HG02852 (cell line): Measurements from ENCODE around the gene CYB5RL.
"Not testable (repeated sequence)": the region's sequence is repeated elsewhere in the genome, so short reads cannot be mapped to it uniquely, and the experiment has no call there.

Experiments used
- ATAC-seq: cut with Tn5 transposase; IDR thresholded peaks from one replicate; pipeline ENCODE4 v1.9.1; 2021; ENCODE audit warnings: mild to moderate bottlenecking, moderate library complexity; ENCODE audit not compliant: unreplicated experiment

Gene CYB5RL, protein sequence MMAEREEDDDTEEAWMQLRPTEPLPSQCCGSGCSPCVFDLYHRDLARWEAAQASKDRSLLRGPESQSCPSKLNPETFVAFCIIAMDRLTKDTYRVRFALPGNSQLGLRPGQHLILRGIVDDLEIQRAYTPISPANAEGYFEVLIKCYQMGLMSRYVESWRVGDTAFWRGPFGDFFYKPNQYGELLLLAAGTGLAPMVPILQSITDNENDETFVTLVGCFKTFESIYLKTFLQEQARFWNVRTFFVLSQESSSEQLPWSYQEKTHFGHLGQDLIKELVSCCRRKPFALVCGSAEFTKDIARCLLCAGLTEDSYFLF

DNA sequence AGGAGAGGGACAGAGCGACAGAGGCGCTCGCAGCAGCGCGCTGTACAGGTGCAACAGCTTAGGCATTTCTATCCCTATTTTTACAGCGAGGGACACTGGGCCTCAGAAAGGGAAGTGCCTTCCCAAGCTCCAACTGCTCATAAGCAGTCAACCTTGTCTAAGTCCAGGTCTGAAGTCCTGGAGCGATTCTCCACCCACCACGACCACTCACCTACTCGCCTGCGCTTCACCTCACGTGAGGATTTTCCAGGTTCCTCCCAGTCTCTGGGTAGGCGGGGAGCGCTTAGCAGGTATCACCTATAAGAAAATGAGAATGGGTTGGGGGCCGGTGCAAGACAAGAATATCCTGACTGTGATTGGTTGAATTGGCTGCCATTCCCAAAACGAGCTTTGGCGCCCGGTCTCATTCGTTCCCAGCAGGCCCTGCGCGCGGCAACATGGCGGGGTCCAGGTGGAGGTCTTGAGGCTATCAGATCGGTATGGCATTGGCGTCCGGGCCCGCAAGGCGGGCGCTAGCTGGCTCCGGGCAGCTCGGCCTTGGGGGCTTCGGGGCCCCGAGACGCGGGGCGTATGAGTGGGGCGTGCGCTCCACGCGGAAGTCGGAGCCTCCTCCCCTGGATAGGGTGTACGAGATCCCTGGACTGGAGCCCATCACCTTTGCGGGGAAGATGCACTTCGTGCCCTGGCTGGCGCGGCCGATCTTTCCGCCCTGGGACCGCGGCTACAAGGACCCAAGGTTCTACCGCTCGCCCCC, at the start of gene CYB5RL, which contains the start of gene MRPL37:
Gene CYB5RL (minus strand): TSS at position 266 of the 754 bp plus-strand sequence. CDS start 4,414 bp downstream, outside the sequence.
Gene MRPL37 (plus strand): TSS at position 403 of the 754 bp plus-strand sequence. CDS start 77 bp downstream, at position 480.
- ATAC-seq, result peak; percentile 96

DNA sequence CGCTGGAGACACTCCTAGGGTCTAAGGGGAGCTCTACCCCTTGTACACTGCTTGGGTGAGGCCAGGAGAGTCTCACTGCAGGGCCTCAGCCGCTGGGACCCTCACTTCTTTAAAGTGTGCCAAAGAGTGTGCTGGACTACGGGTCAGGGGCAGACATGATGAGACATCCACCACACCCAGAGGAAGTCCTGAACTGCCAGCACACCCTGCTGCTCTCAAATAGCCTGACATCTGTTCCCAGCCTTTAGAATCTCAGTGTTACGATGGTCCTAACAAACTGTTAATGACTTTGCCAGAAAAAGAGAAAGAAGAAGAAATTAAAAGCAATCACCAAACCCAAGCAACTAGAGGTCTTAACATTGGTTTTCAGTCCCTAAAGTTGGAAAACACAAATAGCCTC, 49.1 kb upstream of the CYB5RL start:
- ATAC-seq, result no peak

DNA sequence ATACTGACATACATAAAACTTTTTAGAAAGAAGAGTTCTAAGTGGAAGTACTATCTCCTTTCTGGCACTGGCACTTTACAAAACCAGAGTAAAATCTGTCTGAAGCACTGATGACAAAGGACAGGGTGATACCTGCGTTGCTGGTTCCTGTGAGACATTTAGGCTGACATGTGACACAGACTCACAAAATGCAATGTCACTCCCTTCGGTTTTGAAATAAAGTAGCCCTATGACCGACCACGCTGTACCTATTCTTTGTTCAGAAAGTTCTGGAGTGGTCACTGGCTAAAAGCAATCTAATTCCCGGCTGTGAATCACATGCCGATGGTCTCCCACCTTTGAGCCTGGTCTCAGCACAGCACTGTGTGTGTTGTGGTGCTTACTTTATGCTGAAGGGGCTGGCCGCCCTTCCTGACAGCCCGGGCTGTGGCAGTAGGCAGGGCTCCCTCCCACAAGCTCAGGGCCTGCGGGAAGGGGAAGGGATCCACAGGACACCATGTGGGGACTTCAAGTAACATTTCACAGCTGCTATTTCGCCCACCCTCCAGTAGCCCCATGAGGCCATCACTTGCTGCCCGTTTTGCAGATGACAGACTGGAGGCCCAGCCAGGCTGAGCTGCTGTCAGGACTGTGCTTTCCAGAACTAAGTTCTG, 48.2 kb upstream of the CYB5RL start:
- no peak for ATAC-seq

DNA sequence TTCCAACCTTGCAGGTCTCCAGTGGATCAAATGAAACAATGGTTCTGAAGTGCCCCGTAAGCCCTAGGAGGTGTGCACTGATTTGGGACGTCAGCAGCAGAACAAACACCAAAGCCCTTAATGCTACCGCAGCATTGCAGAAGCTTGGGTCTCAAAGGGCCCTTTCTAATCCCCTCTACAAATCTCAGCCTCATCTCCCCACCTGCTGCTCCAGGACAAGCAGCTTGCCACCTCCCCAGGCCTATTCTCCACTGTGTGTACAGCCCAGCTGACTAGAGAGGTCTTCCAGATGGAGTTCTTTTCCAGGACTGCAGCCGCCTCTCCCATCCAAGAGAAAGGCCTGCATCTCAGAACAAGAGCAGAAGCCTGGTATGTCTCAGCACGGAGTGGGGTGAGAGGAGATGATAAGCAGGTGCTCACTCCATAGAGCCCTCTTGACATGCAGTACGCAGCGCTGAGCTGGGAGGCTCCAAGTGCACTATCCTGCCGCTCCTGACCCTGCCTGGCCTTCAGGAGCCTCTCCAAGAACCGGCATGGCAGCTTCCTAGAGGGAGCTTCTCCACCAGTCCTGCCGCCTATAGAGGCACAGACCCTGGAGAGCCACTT, 46.4 kb upstream of the CYB5RL start:
- no peak for ATAC-seq

DNA sequence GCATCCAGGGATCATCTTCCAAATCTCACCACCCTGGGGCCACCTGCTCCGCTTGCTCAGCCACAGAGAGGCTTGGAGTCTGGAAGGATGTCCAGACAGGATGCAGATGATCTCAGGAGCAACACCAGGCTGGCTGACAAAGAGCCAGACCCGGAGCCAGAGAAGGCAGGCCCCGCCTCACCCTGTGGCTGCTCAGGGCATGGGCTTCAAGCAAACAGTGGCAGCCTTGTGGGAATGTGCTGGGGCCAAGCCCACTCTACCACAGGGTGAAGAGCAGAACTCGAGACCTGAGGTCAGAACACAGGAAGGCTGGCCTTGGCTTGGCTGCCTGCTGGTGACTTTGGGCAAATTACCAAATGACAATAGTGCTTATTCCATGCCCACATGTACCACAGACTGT, 45.7 kb upstream of the CYB5RL start:
- no peak for ATAC-seq

DNA sequence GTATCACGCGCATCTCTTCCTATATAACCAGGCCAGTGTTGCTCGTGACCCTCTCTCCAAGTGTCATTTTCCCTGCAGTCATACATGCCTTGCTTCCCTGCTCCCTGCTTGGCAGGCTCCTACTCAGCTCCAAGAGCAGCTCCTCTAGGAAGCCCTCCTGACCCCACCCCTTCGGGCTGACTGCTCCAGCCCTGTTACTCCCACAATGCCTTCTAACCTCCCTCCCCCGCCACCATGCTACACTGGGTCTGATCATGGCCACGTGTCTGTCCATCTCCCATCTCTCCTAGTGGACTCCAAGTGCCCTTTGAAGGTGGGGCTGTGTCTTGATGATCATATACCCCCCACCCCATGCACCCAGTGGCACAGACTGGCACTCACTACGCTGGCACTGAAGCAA, 44.8 kb upstream of the CYB5RL start:
- ATAC-seq, result no peak

DNA sequence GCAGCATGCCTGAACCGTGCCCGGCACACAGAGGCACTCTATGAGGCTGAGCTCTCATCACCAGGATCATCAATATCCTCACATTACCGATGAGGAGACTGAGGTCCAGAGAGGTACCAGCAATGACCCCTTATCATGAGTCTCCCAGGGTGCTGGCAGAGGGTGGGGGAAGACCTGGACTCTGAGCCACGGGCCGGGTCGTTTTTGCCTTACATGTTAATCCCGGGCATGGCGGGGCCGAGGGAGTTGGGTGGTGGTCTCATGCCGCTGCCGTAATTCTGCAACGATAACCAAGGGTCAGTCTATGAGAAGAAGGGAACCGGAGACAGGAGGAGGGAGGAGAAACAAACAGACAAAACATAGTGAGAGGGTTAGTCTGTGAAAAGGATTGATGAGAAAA, 43.2 kb upstream of the CYB5RL start:
- ATAC-seq, result no peak

DNA sequence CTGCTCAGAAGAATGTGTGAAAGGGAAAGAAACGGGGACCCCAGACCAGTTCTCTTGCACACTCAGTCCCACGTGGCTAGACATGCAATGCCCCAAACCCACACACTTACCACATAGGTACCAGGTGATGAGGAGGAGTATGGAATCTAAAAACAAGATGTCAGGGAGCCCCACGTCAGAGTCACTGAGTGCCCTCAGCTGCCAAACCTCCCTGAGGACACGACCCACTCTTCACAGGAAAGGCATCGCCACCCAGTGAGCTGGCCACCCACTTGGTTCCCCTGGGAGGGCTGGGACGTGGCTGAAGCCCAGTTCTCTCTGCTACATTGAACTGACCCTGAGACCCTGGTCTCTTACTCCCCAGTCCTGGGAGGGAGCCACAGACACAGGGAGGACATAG, 41.5 kb upstream of the CYB5RL start:
- no peak for ATAC-seq

DNA sequence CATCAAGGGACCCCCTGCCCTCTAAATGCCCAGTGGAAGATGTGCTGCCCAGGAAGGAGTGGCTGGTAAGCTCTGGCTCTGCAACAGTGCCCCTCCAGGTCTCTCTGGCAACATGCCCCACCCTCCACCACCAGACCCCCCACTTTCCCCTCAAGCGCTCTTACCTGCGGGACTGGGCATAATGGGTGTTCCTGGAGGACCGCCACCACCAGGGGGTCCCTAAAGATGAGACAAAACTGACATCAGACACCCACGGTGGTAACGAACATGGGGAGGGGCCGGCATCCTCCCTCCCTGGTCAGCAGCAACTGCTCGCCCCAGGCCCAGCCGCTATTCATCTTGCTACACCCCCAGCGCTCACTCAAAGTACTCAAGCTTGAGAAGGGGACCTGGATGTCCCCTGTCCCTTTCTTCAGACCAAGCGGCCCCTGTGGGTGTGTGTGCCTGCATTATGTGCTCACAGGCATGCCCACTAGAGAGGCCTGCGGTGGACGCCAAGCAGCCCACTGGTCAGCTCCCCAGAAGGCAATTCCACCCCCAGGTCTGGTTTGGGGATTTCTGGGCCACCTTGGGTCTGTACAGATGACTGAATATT, 41.0 kb upstream of the CYB5RL start:
- no peak for ATAC-seq

DNA sequence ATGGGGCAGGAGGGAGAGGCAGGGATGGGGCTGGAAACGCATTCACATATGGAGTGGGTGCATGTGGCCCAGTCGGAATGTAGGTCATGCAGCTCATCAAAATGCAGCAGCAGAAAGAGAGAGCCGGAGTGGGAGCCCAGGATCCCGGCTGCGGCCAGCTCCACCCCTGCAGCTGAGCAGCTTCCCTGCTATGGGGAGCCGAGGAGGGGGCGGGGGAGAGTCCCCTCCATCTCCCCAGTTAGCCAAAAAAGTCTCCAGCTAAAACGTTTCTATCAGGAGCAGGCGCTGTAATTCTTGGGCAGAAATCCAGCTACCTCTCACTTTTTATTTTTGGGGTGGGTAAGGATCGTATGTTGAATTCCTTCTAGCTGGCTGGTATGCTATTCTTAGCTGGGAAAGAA, 39.8 kb upstream of the CYB5RL start:
- ATAC-seq, result no peak

DNA sequence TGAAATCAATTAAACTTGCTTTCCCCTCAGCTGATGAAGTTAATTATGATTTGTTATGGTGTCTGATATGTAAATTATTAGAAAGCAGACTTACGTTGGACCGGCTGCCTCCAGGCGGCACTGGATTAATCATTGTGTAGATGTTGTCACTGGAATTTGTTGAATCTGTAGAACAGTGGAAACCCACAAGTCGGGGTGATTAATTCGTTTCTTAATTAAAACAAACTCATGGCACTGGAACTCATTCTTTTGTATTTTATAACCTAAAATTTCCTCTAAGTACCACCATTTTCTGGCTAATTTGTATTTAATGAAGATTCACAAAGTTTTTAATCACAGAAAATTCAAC, 39.2 kb upstream of the CYB5RL start:
- no peak for ATAC-seq

DNA sequence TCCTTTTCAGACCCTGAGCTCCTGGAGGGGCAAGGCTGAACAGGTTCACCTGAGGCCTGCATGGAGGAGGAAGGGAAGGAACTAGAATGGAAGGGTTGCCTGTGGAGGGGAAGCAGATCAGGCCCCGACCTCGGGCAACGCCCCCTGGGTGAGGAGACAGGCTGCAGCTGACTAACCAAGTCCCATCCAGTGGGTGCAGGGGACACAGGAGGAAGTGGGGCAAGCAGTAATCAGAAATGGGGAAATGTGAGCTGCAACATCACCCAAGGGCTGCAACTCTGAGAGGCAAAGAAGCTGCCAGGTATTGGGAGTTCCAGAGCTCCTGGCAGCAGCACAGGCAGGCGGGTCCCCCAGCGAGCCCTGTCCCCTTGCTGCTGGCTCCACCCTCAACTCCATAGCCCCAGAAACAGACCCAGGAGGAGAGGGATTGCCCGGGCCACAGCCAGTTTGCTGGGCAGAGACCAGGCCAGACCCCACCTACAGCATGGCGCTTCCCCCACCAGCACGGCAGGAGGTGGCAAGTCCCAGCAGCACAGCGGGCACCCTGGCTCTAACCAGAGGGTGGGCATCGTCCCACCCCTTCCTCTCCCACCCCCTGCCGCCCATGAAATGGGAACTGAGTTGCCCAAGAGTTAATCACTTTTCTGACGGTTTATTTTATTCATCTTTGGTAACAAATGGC, 38.7 kb upstream of the CYB5RL start:
- no peak for ATAC-seq

DNA sequence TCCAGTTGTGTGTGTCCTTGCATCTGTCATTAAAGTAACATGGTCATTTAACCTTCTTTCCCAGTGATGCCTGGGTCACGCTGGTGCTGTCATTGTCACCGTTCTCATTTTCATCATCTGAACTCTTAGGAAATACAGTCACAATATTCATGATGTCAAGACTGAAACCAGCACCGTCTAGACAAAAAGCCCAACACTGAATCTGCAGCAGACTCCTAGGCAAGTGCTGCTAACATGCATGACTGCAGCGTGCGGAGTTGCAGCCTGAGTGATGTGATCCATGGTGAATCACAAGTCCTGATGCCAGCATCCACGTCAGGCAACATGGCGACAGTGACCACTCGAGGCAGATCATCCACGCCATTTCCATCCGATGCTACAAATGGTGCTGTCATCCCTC, 37.8 kb upstream of the CYB5RL start:
- ATAC-seq, result no peak

DNA sequence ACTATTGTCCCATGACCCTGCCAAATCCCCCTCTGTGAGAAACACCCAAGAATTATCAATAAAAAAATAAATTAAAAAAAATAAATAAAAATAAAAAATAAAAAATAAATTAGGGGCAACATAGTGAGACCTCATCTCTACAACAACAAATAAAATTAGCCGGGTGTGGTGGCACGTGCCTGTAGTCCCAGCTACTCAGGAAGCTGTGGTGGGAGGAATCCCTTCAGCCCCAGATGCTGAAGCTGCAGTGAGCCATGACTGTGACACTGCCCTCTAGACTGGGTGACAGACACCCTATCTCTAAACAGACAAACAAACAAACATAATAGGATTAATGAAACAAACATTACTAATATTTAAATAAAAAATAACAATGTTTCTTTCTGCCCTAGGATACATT, 34.5 kb upstream of the CYB5RL start:
- ATAC-seq, result no peak

DNA sequence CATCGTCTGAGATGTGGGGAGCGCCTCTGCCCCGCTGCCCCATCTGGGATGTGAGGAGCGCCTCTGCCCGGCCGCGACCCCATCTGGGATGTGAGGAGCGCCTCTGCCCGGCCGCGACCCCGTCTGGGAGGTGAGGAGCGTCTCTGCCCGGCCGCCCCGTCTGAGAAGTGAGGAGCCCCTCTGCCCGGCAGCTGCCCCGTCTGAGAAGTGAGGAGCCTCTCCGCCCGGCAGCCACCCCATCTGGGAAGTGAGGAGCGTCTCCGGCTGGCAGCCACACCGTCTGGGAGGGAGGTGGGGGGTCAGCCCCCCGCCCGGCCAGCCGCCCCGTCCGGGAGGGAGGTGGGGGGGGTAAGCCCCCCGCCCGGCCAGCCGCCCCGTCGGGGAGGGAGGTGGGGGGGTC, 33.4 kb upstream of the CYB5RL start:
- not testable (repeated sequence) for ATAC-seq

DNA sequence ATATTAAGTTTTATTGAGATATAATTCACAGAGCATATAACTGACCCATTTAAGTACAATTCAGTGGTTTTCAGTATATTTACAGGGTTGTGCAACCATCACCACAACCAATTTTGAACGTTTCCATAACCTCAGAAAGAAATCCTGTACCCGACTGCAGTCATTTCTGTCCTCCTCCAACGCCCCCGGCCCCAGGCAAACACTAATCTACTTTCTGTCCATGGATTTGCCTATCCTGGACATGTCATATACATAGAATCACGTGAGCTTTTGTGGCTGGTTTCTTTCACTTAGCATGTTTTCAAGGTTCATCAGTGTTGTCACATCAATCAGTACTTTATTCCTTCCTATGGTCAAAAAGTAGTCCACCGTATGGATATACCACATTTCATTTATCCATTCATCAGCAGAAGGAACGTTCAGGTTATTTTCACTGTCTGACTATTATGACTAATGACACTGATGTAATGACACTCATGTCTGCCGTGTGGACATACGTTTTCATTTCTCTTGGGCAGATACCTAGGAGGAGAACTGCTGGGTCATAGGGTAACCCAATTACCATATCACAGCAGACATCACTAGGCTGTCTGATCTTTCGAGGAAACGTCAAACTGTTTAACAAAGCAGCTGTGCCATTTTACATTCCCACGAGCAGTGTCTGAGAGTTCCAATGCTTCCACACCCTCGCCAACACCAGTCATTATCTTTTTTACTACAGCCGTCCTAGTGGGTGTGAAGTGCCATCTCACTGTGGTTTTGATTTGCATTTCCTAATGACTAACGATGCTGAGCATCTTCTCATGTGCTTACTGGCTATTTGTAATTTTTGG, 30.9 kb upstream of the CYB5RL start:
- ATAC-seq, result no peak

DNA sequence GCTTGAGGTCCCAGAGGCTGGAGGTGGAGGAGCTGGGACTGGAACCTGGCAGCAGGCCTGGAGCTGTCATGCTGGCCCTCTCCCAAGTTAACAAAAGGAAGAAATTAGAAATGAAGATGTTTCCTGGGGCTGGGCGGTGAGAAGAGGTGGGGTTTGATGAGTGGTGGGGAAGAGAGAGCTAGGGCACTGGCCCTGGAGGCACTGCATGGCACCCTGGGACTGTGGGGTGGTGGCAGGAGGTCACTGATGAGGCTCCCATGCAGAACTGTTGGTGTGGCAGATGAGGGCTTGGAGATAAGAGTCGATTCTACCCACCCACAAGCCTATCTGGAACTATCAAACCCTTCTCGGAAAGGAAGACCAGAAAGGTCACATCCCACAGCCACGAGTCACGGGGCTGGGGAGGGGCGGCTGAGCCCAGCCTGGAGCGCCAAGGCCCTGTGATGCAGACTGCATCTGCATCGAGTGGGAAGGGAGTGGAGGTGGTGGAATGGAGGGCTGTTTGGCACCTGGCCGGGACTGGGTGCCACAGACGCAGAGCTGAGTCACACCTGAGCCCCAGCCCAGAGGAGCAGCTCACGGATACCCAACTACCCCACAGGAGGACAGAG, 29.6 kb upstream of the CYB5RL start:
- ATAC-seq, result no peak

DNA sequence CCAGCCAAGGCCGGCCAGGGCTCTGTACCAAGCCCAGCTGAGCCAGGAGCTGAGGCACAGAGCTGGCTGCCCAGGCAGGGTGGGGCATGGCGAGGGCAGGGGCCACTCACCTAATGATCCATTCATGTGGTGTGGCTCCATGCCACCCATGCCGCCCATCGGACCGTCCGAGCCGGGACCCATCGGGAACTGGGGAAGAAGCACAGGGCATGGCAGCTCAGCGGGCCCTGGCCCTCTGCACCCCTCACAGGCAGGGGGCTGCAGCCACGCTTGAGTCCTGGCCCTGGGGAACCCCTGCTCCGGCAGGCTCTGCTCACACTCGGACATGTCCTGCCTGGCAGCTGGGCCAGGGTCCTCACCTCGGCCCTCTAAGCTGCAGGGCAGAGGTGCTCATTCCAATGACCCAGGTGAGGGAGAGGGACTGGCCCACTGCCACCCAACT, 28.8 kb upstream of the CYB5RL start:
- ATAC-seq, result no peak

DNA sequence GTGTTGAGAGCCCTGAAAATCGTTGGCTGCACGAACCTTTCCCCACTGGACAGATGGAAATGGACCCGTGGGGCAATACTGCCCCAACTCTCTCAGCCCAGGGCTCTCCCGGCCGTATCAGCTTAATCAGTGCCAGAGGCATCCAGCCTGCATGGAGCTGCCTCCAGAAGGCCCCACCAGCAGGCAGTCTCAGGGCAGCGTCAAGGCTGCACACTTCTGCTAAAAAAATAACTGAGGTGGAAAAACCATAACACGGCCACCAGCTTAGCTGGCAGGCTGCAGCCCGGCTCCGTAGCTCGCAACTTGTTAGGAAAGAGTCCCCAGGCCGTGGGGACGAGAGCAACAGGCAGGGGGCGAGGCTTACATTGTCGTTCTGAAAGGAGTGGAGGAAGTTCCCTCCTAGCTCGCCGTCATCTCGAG, 28.1 kb upstream of the CYB5RL start:
- ATAC-seq, result no peak
